Thyroid gland (tissue), 4 donors: ENCODE results near the gene APOH.

ENCODE experiments used
- CTCF ChIP-seq, 6 experiments: fragments of 200-600 bp in 3 of 6; fragments of 450-650 bp in 3 of 6; sonication (generic) in 3 of 6; IDR thresholded peaks; one replicate each; pipeline ENCODE4 v1.5.1; 2016 to 2019; ENCODE audit warnings: antibody characterized with exemption in 6 of 6, mild to moderate bottlenecking in 2 of 6, inconsistent platforms in 1 of 6, moderate library complexity in 1 of 6
- POLR2A ChIP-seq, 2 donors: fragments of 450-650 bp; IDR thresholded peaks; one replicate each; pipeline ENCODE4 v1.6.1; 2017; ENCODE audit warnings: antibody characterized with exemption in 2 of 2, mild to moderate bottlenecking in 2 of 2, moderate library complexity in 1 of 2

DNA sequence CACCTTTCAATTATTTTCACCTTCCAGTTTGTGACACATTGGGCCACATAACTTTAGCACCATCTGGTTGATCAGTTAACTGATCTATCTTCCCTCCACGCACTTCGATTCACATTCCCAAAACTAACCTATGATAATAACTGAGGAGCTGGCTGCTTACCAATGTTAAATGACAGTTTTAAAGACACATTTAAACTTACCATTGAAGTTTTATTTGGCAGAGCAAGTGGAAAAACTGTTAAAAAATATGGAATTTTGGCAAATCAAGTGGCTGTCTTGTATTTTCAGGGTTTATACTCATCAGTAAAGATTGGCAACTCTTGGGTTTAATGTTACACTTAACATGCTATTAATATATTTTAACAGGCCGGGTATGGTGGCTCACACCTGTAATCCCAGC is 5.4 kb upstream of the APOH start:
- TF ChIP-seq CTCF (IDR thresholded peaks at IDR 0.05), result no peak
- no peak for TF ChIP-seq POLR2A (IDR thresholded peaks at IDR 0.05)
